ENCODE data around the gene ALKAL2.

DNA sequence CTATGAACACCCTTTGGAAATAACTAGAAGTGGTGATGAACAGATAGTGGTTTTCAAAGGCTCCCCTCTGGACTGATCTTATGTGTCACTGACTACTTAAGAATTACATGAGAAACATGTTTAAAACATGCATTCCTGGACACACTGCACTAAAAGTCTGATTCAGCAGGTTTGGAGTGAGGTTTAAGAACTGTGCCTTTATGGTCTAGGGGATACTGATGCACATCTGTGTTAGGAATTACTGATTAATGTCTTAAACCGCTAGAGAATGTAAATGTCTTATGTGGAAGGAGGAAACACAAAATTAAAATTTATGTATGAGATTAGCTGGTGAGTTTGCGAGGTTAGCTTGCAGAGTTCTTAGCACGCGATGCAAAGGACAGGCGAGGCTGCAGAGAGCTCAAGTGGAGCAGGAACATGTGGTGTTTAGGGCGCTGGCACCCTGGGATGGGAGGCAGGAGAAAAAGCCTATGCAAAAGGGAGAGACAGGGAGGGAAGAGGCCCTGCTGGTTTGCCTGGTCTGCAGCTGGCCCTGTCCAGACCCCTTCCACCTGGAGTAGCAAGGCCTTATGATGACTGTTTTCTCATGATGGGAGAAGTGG lies 35.8 kb downstream of the ALKAL2 start:
- TF ChIP-seq, protein P1, sequence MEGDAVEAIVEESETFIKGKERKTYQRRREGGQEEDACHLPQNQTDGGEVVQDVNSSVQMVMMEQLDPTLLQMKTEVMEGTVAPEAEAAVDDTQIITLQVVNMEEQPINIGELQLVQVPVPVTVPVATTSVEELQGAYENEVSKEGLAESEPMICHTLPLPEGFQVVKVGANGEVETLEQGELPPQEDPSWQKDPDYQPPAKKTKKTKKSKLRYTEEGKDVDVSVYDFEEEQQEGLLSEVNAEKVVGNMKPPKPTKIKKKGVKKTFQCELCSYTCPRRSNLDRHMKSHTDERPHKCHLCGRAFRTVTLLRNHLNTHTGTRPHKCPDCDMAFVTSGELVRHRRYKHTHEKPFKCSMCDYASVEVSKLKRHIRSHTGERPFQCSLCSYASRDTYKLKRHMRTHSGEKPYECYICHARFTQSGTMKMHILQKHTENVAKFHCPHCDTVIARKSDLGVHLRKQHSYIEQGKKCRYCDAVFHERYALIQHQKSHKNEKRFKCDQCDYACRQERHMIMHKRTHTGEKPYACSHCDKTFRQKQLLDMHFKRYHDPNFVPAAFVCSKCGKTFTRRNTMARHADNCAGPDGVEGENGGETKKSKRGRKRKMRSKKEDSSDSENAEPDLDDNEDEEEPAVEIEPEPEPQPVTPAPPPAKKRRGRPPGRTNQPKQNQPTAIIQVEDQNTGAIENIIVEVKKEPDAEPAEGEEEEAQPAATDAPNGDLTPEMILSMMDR (IDR thresholded peaks at IDR 0.05; ENCODE audit: low read length) = no peak
- TF ChIP-seq EZH2 (IDR thresholded peaks at IDR 0.05; ENCODE audit: borderline replicate concordance, low read length) = no peak

Measured in OCI-LY1 (cell line).